ENCODE results near the gene OCA2.

GRCh38 chr15:28026221-28026620 lies 72.9 kb downstream of the OCA2 start:
- TF ChIP-seq EZH2 (IDR thresholded peaks at IDR 0.05; ENCODE audit: low read depth, low read length, severe bottlenecking) (no peak), MAX (IDR thresholded peaks at IDR 0.05) (no peak), POLR2A (IDR thresholded peaks at IDR 0.05; ENCODE audit: control extremely low read depth in 1 of 2, low read depth in 2 of 2, low read length in 2 of 2) (no peak), ZNF274 (IDR thresholded peaks at IDR 0.05; ENCODE audit: borderline replicate concordance, extremely low read depth, low read length) (no peak), BRCA1 (IDR thresholded peaks at IDR 0.05; ENCODE audit: low read depth, low read length) (no peak), CTCF (IDR thresholded peaks at IDR 0.05; ENCODE audit: control extremely low read depth in 1 of 3, insufficient read depth in 1 of 3, low read depth in 1 of 3, low read length in 3 of 3) (no peak), USF2 (IDR thresholded peaks at IDR 0.05; ENCODE audit: low read length) (no peak), RFX5 (IDR thresholded peaks at IDR 0.05; ENCODE audit: borderline replicate concordance, low read depth, low read length) (no peak), SUZ12 (IDR thresholded peaks at IDR 0.05; ENCODE audit: low read length) (no peak)

All from H1 (cell line).